GM18520 (cell line): Measurements from ENCODE around the gene PARD3.
"Not testable (repeated sequence)": the region's sequence is repeated elsewhere in the genome, so short reads cannot be mapped to it uniquely, and the experiment has no call there.

ENCODE experiments used
- ATAC-seq: cut with Tn5 transposase; IDR thresholded peaks from one replicate; pipeline ENCODE4 v1.9.1; 2021; ENCODE audit not compliant: unreplicated experiment

The PARD3 gene

GRCh38 chr10:34094961-34095360 is 720.1 kb downstream of the PARD3 start:
- no peak for ATAC-seq

DNA sequence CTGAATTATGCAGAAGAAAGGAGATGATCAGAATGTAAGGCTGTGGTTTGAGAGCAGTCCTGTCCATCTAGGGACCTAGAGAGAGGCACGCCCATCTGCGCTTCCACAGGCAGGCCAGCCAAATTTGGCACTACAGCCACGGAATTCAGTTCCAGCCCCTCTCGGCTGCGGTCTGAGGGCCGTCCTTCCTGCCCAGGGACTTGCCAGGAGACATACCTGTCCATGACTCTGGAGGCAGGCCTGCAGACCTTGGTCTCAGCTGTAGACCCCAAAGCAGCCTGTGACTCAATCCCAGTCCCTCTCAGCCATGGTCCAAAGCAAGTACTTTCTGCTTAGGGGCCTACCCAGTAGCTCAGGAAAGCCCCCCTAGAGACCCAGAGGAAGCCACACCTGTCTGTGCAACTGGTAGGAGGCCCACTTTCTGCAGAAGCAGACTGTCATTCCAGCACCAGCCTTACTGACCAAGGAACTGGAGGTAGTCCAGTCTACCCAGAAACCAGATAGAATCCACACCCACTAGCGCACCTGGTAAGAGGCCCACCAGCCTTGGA is 720.9 kb downstream of the PARD3 start:
- ATAC-seq: no peak

DNA sequence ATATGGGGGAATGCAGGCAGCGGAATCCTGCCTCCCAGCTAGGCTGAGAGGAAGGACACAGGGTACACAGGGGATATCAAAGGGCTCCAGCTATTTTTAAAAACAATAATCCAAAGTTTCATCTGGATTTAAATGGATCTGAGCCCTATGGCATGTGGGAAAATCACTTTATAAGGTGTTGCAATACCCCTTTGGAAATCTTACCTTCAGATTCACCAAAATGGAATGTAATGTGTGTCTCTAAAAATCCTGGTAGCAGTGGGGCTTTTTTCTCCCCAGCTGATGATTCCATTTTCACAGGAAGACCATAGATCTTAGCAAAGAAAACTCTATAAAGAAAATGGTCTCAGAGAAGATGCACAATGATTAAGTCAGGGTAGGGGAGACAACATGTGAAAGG is 722.2 kb downstream of the PARD3 start:
- no peak for ATAC-seq

- no peak for ATAC-seq
These were observed 723.4 kb downstream of the PARD3 start for GRCh38 chr10:34091635-34092195.

- no peak for ATAC-seq
These were observed 725.8 kb downstream of the PARD3 start for GRCh38 chr10:34089253-34089652.

DNA sequence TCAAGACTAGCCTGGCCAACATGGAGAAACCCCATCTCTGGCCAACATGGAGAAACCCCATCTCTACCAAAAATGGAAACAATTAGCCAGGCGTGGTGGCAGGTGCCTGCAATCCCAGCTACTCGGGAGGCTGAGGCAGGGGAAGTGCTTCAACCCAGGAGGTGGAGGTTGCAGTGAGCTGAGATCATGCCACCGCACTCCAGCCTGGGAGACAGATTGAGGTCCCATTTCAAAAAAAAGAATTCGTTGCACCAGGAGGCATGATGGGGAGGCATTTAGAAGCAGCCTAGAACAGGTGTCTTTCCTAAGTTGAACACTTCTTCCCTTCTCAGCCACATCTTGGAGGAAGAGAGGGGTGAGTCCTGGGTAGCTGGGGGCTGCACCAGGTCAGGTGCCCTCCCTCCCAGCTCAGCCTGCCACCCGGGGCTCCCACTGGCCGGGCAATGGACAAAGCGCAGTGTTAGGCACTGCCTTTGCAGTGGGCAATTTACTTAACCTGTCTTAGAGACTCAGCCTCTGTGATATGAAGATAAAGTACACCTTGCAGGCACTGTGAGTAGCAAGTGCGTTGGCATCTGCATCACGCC is 726.8 kb downstream of the PARD3 start:
- ATAC-seq: no peak

GRCh38 chr10:34087095-34087418 is 728.0 kb downstream of the PARD3 start:
- no peak for ATAC-seq

DNA sequence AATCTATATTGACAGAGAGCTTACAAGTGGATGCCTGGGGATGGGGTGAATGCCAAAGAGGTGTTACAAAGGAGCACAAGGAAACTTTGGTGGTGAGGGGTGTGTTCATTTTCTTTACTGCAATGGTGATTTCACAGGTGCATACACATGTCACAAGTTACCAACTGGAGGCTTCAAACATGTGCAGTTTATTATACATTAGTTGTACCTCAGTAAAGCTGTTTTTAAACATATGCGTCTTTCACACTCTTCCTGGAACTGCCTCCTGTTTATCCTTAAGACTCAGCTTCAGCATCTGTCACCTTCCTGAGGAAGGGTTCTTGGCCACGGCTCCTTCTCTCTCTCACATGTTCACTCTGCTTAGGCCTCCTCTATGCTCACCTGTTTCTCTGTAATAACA is 731.5 kb downstream of the PARD3 start:
- no peak for ATAC-seq

- no peak for ATAC-seq
These were observed 733.1 kb downstream of the PARD3 start for GRCh38 chr10:34081948-34082347.

GRCh38 chr10:34081347-34081743 is 733.8 kb downstream of the PARD3 start:
- ATAC-seq: no peak

GRCh38 chr10:34080485-34081346 is 734.4 kb downstream of the PARD3 start:
- no peak for ATAC-seq

- ATAC-seq: no peak
These were observed 735.2 kb downstream of the PARD3 start for GRCh38 chr10:34079702-34080484.

GRCh38 chr10:34078745-34079470 is 736.2 kb downstream of the PARD3 start:
- ATAC-seq: no peak

- no peak for ATAC-seq
These were observed 736.9 kb downstream of the PARD3 start for GRCh38 chr10:34078017-34078744.

DNA sequence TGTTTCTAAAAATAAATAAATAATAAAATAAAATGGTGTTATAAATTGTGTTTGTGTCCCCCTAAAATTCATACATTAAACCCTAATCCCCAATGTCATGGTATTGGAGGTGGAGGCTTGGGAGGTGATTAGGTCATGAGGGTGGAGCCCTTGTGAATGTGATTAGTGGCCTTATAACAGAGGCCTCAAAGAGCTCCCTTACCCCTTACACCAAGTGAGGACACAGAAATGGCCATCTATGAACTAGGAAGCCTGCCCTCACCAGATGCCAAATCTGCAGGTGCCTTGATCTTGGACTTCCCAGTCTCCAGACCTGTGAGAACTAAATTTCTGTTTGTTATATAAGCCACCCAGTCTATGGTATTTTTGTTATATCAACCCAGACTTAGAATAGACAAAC is 738.7 kb downstream of the PARD3 start:
- ATAC-seq: no peak

GRCh38 chr10:34075254-34075926 is 739.7 kb downstream of the PARD3 start:
- ATAC-seq: no peak

- no peak for ATAC-seq
These were observed 741.0 kb downstream of the PARD3 start for GRCh38 chr10:34074051-34074450.

GRCh38 chr10:34067741-34068140 is 747.4 kb downstream of the PARD3 start:
- not testable (repeated sequence) for ATAC-seq

GRCh38 chr10:34063592-34063991 is 751.5 kb downstream of the PARD3 start:
- no peak for ATAC-seq
